Testis (tissue), 2 donors: ENCODE measurements around the gene GGT5.

Experiments used
- CTCF ChIP-seq, 3 experiments: fragments of 450-650 bp in 2 of 3; fragments of 200-600 bp in 1 of 3; sonication (generic) in 1 of 3; IDR thresholded peaks; one replicate each; pipeline ENCODE4 v1.5.1; 2016 to 2019; ENCODE audit warnings: antibody characterized with exemption in 3 of 3, mild to moderate bottlenecking in 2 of 3, moderate library complexity in 1 of 3
- POLR2A ChIP-seq: fragments of 450-650 bp; IDR thresholded peaks from one replicate; pipeline ENCODE4 v1.6.1; 2017; ENCODE audit warnings: antibody characterized with exemption, mild to moderate bottlenecking, moderate library complexity

GRCh38 chr22:24232124-24232523 lies 12.8 kb downstream of the GGT5 start:
- TF ChIP-seq CTCF (IDR thresholded peaks at IDR 0.05) = no peak
- no peak for TF ChIP-seq POLR2A
